ENCODE measurements around the gene TAOK3.
"Not testable (repeated sequence)": the region's sequence is repeated elsewhere in the genome, so short reads cannot be mapped to it uniquely, and the experiment has no call there.

The TAOK3 gene

DNA sequence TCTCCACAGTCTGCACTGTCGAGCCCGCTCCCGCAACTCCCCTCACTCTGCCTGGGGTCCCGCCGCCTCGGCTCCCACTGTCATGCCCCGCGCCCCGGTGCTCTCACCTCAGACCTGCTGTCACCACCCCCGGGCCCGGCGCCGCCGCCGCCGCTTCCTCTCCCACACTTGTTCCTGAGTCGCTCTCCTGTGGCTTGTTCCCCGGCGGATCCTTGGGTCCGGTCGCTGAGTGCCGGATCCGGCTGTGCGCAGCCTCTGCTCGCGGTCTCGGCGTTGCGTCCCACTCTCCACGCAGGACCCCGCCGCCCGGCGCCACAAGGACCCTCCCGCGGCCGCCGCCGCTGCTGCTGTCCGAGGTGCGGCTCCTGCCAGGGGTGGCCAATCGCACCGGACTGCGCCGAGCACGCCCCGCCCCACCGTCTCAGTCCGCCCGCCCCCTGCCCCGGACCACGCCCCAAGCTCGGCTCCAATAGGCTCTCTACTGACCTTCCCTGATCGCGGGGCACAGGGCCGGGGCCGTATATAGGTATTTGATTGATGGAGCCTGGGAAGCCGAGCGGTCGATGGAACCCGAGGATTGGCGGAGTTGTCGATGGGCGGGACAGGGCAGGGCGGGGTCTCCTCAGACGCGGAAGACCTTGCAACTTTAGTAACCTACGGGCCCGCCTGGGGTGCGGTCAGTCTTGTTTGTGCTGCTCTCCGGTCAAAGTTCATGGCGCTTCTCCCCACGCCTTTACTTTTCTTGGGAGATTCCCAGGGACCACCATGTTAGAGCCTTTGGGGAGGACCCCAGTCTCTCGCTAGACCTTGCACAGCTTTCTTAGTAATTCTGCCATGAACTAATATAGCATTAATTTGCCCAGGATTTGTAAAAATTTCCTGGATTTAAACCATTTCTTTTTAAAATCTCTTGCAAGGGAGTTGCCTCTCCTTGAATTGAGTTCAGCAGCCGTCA is at the start of gene TAOK3:
TSS of gene TAOK3 (minus strand) at position 367 of the 955 bp plus-strand sequence. CDS start 117,340 bp downstream, outside the sequence.
- DNase-seq: peak; percentile 96

DNA sequence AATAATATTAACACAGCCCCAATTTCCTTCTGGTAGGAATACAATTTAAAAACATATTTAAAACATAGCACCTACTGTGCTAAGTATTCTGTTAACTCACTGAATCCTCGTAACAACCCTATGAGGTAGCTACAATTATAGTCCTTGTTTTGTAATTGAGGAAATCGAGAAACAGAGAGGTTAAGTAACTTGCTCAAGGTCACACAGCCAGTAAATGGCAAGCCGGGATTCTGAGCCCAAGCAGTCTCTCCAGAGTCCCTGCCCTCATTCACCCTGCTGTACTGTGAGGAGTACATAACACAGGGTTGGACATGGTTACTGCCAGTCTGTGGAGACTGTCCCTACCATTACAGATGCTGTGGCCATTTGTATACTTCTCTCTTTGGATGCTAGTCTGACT is 48.0 kb upstream of the TAOK3 start:
- DNase-seq: no peak

DNA sequence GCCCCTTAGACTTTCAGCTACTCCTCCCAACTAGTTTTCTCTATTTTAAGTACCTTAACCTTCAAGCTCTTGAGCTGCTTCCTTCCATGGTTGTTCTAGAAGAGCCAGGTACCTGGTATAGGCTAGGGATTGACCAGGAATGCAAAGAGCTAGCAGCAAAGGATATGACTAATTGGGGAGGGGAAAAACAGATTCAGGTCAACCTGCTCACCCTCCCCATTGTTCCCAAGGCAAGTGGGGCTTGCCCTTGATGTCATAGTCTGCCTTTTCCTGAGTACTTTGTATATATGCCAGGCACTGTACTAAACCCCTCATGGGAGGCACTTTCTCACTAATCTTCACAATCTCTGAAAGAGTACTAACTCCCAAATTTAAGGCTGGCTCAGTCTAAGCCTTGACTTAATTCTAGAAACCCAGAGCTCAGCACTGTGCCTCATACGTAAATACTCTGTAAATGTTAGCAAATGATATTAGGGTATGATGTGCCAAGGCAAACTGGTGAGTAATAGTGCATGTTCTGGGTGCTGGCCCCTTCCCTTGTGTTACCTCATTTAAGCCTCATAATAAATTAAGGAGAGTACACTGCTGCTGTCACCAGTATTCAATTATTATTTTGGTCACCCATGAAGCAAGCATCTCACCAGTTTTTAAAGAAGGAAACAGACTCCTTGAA is 45.8 kb upstream of the TAOK3 start:
- no peak for DNase-seq

DNA sequence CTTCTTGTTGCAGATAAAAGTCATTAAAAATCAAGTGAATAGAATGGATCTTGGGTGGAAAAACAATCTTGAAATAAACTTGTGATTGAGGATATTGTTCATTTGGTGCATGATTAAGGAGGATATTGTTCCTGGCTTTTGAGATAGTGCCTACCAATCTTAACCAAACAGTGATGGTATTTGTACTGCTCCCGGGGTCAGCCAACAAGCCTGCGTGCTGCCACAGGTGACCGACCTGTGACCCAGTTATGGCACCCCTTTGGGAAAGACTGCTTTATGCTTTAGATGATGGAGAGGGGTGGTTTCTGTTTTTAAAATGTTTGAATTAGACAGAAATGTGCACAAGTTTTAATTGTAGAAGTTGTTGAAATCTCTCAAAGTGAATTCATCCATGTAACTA is 45.2 kb upstream of the TAOK3 start:
- no peak for DNase-seq

DNA sequence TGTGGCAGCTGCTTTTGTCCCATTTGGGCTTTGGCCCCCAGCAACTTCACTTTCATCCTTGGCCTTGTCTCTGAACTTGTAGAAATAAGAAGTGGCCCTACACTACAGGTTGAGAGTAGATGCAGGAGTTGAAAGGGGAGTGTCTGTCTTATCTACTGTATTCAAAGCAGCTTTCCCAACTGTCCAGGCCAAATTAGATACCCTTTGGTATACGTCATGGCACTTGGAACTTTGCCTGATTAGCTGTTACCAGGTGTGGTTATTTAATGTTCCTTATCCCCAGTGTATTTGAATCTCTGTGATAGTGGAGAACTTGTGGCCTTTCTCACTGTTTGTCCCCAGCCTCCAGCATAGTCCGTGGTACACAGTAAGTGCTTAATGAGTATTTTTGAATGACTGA is 37.1 kb upstream of the TAOK3 start:
- no peak for DNase-seq

DNA sequence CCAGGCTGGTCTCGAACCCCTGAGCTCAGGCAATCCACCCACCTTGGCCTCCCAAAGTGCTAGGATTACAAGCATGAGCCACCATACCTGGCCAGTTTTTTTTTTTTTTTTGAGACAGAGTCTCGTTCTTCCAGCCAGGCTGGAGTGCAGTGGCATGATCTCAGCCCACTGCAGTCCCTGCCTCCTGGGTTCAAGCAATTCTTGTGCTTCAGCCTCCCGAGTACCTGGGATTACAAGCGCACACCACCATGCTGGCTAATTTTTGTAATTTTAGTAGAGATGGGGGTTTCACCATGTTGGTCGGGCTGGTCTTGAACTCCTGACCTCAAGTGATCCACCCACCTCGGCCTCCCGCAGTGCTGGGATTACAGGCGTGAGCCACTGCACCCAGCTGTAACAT is 35.5 kb upstream of the TAOK3 start:
- DNase-seq: not testable (repeated sequence)

DNA sequence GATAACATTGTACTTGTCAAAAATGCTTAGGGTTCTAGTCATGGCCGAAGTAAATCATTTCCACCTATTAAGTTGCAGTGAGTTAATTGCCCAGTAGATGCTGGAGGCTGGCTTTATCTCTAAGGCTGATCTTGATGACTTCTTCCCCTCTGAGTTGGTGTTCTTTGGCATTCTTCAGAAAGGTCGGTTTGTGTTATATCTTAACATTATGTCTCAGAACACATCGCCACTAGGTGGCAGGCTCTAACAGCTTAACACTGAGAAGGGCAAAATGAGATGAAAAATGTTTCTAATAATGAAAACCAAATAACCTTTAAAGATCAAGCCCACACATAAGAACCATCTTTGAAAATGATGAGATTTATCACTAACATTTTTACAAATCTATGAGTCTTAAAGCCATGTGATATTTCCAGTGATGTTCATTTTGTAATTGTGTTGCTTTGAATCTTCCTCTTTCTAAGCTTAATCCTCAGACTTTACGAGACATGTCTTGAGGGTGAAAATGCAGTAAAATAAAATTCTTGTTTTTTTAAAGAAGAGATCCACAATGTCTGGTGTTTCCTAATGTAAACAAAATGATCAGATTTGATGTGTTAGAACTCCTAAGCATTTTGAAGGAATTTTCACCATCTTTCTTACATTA is 32.3 kb upstream of the TAOK3 start:
- DNase-seq: peak; percentile 35

DNA sequence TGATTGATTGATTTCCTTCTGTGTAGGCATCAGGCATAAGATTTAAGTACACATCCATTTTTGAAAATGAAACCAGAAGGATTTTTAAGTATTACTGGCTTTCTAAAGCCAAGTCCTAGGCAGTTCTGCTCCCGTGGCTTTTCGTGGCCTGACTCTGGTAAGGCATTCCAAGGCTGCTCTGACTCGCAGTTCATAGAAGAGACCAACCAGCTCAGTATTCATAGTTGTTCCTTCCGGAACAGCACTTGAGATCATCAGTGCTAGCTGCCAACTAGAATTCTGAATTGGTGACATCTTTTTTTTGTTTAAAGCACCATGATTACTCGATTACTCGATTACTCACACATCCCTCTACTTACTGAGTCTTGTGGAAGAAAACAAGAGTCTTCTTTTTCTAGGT is 29.5 kb upstream of the TAOK3 start:
- DNase-seq: no peak

DNA sequence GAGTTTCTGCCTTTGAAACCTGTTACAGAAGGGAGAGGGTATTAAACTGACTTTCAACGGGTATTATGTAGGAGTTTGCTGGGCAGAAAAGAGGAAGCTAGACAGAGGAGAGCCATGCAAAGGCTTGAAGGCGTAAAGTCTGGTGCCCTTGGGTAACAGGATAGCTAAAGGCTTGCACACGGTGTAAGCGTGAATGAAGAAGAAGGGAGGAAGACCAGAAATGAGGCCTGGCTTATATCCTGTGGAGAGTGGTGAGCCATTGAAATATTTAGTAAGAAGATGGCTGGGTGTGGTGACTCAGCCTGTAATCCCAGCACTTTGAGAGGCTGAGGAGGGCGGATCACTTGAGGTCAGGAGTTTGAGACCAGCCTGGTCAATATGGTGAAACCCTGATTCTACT is 26.2 kb upstream of the TAOK3 start:
- DNase-seq: no peak

DNA sequence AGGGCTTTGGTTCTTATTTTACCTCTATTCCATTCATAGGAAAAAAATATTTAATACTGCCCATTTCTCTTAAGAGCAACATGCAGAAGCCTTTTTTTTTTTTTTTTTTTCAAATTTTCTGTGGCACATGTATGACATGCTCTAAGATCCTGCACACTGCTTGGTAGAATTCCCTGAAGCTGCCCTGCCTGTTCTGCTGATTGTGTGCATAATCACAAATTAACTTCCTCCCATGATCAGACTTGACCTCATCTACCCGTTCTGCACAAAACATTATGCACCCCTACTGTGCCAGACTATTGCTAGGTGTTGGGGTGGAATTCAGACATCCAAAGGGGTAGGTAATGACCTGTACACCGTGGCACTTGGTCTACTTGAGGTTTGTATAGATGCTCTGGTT is 25.8 kb upstream of the TAOK3 start:
- DNase-seq: no peak

DNA sequence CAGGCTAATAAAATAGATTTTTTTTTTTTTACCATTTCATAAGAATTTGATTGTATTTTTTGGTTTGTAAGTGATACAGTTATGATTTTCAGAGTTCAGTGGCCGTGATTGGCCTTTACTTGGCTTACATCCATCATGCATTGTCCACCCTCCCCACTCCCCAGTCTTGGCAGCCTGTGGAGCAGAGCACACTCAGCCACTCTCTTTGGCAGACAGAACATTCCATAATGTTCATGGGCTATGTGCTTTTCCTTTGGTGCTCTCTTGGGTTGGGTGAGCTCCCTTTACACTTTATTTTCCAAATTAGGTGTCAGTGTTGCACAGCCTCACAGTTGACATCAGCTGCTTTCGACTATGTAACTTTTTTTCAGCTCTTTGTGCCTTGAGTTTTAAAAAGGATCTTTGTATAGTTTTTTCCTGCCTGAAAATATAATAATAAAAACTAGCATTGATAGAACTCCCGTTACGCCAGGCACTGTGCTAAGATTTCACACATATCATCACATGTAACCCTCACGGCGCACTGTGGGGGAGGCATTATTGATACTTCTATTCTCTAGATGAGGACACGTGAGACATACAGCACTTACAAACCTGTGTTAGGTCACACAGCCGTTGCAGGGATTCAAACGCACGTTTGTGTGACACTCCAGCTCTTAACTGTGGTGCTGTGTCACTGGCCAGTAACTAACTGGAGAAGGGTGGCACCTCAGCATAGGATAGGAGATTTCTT is 25.2 kb upstream of the TAOK3 start:
- no peak for DNase-seq

DNA sequence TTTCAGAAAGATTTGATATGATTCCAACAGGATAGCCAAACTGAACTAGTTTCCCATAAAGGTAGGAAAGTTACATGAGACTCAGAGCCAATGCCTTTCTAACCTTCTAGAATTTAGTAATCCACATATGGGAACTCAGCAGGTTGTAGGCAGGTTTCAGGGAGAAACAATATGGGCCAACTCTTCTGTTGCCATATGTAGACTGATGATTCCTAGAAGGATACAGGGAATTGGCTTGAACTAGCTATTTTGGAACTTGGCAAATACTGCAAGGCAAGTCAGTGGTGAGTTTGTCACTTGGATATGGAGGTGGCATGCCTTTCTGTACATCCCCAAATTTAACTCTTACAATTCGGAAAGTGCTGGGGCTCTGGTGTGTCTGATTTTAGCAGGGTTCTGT is 19.1 kb upstream of the TAOK3 start:
- no peak for DNase-seq

DNA sequence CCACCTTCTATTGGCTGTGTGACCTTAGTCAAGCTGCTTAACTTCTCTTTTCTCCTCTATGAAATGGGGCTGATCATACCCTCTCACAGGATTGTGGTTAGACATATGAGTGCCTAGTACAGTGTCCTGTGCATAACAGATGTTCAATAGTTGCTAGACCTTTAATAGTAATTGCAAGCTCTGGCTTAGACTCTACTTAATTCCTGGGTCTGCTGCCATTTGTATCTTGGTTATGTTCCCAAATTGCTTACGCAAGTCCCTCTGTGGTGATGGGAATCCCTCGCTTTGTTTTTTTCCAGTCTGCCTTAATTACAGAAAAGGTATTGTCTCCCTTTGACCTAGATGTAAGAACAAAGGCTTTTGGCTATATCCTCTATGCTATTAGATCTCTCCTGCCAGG is 18.7 kb upstream of the TAOK3 start:
- no peak for DNase-seq

DNA sequence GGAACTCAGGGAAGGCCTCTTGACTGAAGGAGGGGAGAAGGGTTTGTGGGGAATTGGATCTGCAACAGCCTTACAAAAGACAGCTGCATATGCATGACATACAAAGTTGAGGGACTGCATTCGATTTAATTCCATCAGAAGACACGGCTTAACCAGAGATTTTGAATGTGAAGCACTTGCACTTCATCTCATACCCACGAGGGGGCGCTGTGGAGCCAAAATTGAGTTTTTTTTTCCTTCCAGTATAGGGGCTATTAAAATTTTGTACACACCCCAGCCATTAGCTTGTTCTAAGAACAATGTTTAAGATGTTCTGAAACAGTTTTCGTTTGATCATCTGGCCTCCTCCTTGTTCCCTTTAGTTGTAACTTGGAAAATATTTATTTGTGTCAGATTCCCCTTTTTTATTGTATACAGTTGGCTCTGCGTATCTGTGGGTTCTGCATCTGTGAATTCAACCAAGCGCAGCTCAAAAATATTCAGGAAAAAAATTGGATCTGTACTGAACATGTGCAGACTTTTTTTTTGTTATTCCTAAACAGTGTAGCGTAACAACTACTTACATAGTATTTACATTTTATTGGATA is 5.3 kb upstream of the TAOK3 start:
- DNase-seq: peak; percentile 42

DNA sequence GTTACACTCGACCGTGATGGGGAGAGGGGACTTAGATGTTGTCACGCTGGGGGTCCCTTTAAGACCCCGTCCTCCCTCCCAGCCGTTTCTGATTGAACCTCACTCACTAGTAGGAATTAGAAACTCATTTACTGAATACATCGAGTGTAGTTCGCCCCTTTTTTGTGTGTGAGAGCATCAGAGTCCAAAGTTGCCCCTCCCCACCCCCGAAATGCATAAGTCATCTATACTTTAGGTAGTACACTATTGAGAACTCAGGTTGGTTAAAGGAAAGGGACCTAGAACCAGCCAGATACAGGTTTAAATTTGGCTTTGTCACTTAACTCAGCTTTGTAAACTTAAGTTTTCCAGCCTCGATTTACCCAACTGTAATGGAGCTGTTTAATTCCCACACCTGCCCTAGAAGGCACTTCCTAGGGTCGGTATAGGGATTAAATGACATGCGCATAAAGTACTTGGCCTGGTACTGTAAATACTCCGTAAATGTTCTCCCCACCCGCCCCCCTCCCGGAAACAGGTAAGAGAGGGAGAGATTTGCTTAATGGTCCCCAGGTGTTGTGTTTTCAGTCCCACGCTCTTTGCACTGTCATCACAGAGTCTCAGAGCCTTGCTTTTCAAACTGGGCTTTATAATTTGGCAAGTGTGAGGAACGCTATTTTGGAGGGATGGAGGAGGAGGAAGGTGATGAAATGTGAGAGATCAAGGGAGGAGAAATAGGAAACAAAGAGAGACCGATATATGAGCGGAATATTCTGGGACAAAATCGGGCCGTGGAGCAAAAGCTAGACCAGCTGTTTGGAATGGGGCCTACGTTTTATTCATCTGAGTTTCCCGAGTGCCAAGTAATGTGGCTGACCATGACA is 4.5 kb upstream of the TAOK3 start:
- DNase-seq: peak; percentile 38

DNA sequence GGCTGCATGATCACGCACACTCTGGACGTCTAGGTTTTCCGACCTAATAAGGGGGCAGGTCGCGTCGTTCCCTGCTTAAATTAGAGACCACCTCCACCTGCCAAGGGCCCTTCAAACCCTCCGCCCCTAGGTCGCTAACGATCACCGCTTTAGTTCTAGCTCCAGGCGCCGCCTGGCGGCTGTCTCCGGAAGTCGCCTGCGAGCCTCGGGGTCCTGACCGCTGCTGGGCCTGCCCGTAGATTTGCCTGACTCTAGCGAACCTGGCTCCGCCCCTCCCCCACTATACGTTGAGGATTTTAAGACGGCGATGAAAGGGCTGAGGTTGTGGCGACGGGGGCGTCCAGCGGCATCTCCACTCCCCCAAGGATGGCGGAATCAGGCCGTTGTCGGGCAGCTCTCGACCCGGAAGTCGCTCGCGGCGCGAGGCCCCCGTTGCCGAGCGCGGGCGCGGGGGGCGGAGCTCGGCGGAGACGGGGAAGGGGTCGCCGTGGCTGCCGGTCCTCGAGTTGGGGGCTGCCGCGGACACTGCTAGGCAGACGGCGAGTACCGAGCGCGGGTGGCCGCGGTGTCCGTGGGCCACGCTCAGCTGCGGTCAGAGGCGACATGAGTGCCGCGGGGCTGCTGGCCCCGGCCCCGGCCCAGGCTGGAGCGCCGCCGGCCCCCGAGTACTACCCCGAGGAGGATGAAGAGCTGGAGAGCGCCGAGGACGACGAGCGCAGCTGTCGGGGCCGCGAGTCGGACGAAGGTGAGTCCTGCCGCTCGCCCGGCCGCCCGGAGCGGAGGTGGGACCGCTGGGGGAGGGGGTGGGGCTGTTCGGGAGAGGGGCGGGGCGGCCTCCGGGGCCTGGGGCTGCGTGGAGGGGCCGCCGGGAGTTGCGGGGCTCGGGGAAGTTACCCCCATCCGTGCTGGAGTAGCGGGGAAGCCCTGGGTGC is 3.6 kb upstream of the TAOK3 start, which contains the start of gene SUDS3:
TSS of gene SUDS3 (plus strand) at position 467 of the 932 bp plus-strand sequence. CDS start at position 604, 137 bp downstream.
- peak; percentile 81 for DNase-seq

DNA sequence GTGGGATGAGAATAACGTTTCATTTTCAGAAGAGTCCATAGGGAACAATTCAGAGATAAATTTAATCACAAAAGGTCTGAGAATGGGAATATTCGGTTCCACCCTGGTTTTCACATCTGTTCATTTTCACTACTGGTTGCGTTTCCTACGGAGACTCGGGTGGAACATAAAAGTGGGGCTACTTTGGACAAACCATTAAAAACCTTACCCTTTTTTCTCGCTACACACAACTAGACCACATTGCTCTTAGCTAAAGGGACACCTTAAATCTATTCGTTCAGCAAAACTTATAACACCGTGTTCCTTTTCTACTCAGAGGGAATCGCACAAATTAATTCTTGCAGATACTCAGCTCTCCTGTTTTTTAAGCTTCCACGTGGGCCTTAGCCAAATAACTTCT is 2.6 kb upstream of the TAOK3 start:
- no peak for DNase-seq

DNA sequence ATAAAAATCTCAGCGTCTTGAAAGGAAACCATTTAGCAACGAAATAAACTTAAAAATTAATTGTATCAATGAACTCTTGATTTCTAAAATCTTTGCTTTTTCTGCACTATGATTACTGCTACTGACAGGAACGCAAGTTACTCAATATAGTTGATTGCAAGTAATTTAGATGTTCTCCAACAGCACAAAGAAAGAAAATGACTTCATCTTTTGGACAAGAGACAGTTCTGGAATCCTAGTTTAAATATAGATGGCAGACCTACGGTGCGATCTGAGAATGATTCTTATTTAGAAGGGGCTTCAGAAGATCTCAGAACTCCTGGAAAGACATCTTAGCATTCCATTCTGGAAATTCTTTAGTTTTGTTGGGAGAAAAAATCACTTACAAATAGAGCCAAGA is 2.2 kb upstream of the TAOK3 start:
- DNase-seq: no peak

DNA sequence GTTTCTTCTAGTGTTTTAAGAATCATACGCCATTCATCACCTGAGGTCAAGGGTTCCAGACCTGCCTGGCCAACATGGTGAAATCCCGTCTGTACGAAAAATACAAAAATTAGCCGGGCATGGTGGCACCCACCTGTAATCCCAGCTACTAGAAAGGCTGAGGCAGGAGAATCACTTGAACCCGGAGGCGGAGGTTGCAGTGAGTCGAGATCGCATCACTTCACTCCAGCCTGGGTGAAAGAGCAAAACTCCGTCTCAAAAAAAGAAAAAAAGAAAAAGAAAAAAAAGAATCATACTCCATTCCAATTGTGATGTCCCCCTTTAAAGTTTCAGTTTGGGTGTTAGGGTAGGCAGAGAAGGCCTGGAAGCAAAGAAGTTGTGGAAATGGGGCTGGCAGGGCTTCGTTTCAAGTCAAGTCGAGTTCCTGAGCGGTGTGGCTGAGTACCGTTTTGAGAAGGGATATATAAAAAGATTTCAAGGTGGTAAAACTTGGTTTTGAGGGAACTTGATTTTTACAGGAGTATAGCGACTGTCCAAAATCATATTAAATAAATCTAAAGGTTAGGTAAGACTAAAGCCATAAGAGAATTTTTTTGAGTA is 1.5 kb upstream of the TAOK3 start:
- DNase-seq: no peak

DNA sequence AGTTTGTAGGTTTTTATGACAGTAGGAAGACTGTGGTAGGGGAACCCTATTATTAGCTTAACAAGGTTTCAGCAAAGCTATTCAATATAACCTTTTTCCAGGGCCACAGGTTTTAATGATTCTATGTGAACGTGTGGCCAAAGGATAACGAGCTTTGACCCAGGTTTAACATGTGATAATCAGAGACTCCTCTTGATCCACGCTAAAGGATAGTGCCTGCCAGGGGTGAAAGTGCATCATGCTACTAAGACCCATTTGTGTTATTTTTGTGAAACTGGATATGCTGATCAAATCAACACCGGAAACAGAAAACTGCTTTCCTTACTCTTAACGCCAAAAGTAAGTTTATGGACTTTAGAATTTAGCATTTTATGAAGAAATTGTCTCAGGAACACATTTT is 909 bp upstream of the TAOK3 start:
- DNase-seq: no peak
